ENCODE data around the gene TRABD2A. TPM values are rescaled to one million over a fixed set of nuclear protein-coding genes. Genes with fewer than 3 reads are reported as not detected.

TRABD2A gene
- total and polyA plus RNA-seq, 2 donors from 2014 or later, result 2.1 to 3.4 TPM

- Histone ChIP-seq H3K9me3 (ENCODE audit: control insufficient read depth in 2 of 3, insufficient read depth in 1 of 3, low read length in 3 of 3) (no peaks in the 10 kb centered on the region), H3K4me1 (ENCODE audit: control insufficient read depth in 2 of 3, insufficient read depth in 2 of 3, low read depth in 1 of 3, low read length in 3 of 3) (peaks cover 0 to 4% (median 2%) of the 10 kb centered on the region in 3 donors), H3K4me3 (ENCODE audit: low read length in 3 of 3) (no peak overlapping the region), H3K36me3 (ENCODE audit: control insufficient read depth in 2 of 3, insufficient read depth in 3 of 3, low read length in 3 of 3) (no peaks in the 10 kb centered on the region), H3K27me3 (ENCODE audit: control insufficient read depth, insufficient read depth, low read length) (no peaks in the 10 kb centered on the region), H3K9ac (ENCODE audit: low read length in 3 of 3) (no peak overlapping the region), H3K27ac (ENCODE audit: low read depth in 2 of 2, low read length in 2 of 2) (no peak overlapping the region)
- FAIRE-seq, result no peak
- no peak for TF ChIP-seq CTCF (IDR thresholded peaks at IDR 0.05; ENCODE audit: borderline replicate concordance, extremely low read depth, insufficient read depth)
- no peak for DNase-seq
- intact Hi-C loops (cut with DNase I), result no loop called here
Observed at GRCh38 chr2:84902526-84902925, 21.6 kb upstream of the TRABD2A start.

- peaks cover 0 to 4% (median 2%) of the 10 kb centered on the region in 3 donors for H3K4me1 ChIP-seq (ENCODE audit: control insufficient read depth in 2 of 3, insufficient read depth in 2 of 3, low read depth in 1 of 3, low read length in 3 of 3)
- DNase-seq (no peak), FAIRE-seq (no peak)
- intact Hi-C loops (cut with DNase I), result no loop called here
- H3K9me3 ChIP-seq (ENCODE audit: control insufficient read depth in 2 of 3, insufficient read depth in 1 of 3, low read length in 3 of 3), result no peaks in the 10 kb centered on the region
- H3K4me3 ChIP-seq (ENCODE audit: low read length in 3 of 3), result no peak overlapping the region
- no peak for TF ChIP-seq CTCF (IDR thresholded peaks at IDR 0.05; ENCODE audit: borderline replicate concordance, extremely low read depth, insufficient read depth)
- no peak overlapping the region for H3K27ac ChIP-seq (ENCODE audit: low read depth in 2 of 2, low read length in 2 of 2)
- no peaks in the 10 kb centered on the region for H3K27me3 ChIP-seq (ENCODE audit: control insufficient read depth, insufficient read depth, low read length)
- no peak overlapping the region for H3K9ac ChIP-seq (ENCODE audit: low read length in 3 of 3)
- H3K36me3 ChIP-seq (ENCODE audit: control insufficient read depth in 2 of 3, insufficient read depth in 3 of 3, low read length in 3 of 3), result no peaks in the 10 kb centered on the region
Observed at GRCh38 chr2:84901593-84902120, 20.8 kb upstream of the TRABD2A start.

GRCh38 chr2:84900971-84901370, 20.1 kb upstream of the TRABD2A start:
- FAIRE-seq (no peak), DNase-seq (no peak)
- no peak for TF ChIP-seq CTCF (IDR thresholded peaks at IDR 0.05; ENCODE audit: borderline replicate concordance, extremely low read depth, insufficient read depth)
- H3K36me3 ChIP-seq (ENCODE audit: control insufficient read depth in 2 of 3, insufficient read depth in 3 of 3, low read length in 3 of 3), result no peaks in the 10 kb centered on the region
- H3K4me1 ChIP-seq (ENCODE audit: control insufficient read depth in 2 of 3, insufficient read depth in 2 of 3, low read depth in 1 of 3, low read length in 3 of 3), result peaks cover 0 to 4% (median 0%) of the 10 kb centered on the region in 3 donors
- no peaks in the 10 kb centered on the region for H3K27me3 ChIP-seq (ENCODE audit: control insufficient read depth, insufficient read depth, low read length)
- H3K27ac ChIP-seq (ENCODE audit: low read depth in 2 of 2, low read length in 2 of 2), result no peak overlapping the region
- intact Hi-C loops (cut with DNase I), result no loop called here
- no peaks in the 10 kb centered on the region for H3K9me3 ChIP-seq (ENCODE audit: control insufficient read depth in 2 of 3, insufficient read depth in 1 of 3, low read length in 3 of 3)
- no peak overlapping the region for H3K9ac ChIP-seq (ENCODE audit: low read length in 3 of 3)
- H3K4me3 ChIP-seq (ENCODE audit: low read length in 3 of 3), result no peak overlapping the region

All from kidney (tissue), 14 donors.